GM21825 (cell line): ENCODE data around the gene TP53I13.

ENCODE experiments used
- ATAC-seq: cut with Tn5 transposase; IDR thresholded peaks from one replicate; pipeline ENCODE4 v1.9.1; 2021; ENCODE audit warnings: mild to moderate bottlenecking, moderate library complexity; ENCODE audit not compliant: unreplicated experiment

TP53I13 gene

DNA sequence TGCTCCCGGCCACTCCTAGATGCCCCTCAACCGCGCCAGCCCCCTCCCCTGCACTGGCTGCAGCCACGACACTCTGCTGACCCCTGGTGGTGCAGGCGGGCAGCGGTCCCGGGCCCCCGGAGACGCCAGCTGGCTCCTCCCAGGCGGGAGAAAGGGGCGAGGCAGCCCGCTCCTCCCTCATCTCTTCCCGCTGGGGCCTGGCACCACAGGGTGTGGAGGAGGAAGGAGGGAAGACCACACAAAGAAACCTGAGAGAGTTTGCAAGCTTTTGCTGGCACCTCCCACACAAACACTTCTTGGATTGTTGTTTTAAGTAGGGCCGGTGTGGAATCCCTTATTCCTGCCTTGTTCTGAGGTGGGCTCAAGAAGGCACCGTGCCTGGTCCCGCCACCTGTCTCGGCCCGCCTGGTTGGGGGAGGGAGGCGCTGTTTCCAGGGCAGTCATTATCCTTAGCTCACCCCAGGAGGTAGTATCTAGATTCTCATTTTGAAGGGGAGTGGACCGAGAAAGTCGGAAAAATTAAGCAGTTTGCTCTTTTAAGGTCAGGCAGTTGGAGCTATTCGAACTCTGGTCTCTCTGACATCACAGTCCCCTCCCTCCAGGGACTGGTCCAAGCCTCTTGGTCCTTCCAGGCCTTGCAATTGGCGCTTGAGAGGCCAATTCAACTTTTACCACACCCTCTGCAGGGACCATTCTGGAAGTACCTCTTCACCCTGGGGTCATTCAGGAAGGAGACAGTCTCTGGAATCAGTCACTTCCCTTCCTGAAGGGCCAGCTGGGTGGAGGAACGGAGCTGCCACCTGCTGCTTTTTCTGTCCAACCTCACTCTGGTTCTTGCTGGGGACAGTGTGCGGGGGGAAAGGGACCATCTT lies 23.5 kb downstream of the TP53I13 start:
- ATAC-seq, result no peak

DNA sequence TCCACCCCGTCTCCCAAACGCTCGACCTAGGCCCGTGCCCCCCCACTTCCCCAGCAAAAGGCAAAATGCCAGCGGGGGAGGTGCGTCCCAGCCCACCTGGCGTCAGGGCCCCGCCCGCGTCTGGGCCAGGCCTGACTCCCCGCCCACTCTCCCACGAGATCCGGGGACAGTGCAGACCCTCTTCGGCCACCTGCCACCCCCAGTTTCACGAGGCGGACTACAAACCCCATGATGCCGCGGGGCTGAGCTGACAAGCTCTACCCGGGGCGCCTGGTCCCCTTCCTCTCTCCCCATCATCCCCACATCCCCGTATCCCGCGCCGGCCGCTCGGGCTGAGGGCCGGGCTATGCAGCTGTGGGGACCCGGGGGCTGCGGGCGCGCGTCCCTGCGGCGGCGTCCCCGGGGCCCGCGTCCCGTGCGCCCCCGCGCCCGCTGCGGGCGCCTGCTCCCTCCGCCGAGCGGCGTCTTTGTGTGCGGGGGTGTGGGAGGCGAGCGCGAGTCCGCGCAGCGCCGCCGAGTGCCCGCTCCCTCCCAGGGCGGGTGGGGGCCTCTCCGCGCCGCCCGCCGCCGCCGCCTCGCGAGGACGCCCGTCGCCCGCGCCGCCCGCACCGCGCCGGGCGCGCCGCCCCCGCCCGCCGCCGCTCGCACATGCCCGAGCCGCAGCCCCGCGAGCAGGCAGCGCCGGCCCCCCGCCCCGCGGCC lies 24.5 kb downstream of the TP53I13 start, which contains the start of gene ANKRD13B:
ANKRD13B (plus strand) TSS at position 283 of the 702 bp plus-strand sequence. CDS start 490 bp downstream, outside the sequence.
- ATAC-seq, result no peak

DNA sequence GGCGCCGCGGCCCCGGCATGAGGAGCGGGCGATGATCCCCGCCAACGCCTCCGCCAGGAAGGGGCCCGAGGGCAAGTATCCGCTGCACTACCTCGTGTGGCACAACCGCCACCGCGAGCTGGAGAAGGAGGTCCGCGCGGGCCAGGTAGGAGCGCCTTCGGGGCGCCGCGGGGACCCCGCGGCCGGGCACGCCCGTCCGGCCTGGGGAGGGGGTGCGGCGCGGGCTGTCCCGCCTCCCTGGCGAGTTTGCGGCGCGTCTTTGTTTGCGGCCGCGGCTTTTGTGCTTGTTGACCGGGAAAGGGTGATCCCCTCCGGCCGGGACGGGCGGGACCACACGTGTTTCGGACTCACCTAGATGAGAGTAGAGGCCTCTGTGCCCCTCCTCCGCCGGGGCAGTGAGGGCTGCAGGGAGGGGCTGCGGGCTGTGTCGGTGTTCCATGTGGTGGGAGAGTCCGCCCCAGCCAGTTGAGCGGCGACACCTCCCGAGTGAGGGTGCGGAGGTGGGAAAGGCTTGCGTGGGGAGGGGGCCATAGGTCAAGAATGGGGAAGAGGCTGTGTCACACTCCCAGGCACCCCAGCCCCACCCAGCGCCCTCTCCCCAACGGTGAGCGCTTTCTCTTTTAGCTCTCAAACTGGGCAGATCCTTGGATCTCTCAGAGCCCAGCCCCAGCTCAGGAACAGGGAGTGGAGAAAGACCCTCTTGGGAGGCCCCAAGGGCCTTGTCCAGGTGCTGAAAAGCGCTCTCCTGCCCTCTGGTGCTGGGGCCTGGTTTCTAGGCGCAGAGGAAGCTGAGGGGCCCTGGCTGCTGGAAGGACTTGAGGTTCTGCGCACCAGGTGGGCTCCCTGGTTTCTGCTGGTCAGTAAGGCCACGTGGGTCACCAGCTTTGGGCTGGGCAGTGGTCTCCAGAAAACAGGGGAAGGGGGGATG lies 25.4 kb downstream of the TP53I13 start:
- no peak for ATAC-seq

DNA sequence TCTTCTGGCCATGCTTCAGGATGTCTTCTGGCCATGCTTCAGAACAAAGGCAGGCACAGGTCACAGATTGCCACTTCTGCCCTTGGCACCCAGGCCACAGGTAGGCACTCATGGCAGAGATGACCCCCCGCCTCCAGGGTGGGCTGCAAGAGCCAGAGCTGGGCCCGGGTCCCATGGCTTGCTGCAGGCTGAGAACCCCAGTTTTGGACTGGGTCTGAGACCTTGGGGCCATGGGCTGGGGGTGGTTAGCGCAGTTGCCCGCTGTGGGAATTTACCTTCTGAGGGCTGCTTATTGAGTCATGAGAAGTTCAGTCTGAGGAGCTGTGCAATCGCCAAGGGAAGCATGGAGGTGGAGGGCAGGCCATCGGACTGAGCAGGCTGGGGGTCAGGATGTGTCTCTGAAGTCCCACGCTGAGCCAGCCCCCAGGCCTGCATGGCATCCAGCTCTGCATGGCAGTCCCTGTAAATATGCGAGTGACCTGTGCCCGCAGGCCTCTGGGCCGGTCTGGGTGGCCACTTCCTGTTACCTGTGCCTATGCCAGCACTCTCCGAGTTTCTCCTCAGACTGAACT lies 26.1 kb downstream of the TP53I13 start:
- no peak for ATAC-seq

DNA sequence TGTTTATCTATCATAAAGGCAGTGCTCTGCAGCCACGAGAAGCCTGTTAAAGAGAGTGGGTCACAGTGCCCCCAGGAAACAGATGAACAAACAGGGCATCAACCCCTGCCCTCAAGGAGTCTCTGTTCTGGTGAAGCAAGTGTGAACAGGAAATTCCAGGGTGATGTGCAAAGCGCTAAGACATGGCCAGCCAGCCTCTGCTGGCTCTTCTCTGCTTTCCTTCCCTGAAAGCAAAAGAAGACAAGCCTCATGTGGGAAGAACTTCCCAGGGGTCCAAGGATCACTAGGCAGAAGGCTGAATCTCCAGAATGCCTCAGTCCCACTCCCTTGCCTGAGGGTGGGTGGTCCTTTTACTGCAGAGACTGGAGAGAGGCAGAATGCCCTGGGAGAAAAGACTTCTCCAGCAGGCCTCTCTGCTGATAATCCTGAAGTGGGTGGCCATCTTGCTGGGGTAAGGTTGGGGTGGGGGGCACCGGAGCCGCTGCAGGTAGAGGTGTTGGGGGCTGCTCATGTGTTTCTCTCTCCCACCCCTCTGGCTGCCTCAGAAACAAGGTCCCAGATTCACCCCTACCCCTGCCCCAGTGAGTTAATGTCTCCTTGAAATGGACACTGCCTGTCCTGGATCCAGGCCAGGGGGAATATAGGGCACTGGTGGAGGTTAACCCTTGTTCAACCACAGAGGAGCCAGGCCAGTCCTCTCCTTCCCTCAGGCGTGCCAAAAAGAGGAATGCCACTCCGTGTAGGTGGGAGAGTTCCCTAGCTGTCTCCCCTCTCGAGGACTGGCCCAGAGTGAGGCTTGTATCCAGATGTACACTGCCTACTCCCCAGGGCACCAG lies 26.8 kb downstream of the TP53I13 start:
- ATAC-seq, result no peak

DNA sequence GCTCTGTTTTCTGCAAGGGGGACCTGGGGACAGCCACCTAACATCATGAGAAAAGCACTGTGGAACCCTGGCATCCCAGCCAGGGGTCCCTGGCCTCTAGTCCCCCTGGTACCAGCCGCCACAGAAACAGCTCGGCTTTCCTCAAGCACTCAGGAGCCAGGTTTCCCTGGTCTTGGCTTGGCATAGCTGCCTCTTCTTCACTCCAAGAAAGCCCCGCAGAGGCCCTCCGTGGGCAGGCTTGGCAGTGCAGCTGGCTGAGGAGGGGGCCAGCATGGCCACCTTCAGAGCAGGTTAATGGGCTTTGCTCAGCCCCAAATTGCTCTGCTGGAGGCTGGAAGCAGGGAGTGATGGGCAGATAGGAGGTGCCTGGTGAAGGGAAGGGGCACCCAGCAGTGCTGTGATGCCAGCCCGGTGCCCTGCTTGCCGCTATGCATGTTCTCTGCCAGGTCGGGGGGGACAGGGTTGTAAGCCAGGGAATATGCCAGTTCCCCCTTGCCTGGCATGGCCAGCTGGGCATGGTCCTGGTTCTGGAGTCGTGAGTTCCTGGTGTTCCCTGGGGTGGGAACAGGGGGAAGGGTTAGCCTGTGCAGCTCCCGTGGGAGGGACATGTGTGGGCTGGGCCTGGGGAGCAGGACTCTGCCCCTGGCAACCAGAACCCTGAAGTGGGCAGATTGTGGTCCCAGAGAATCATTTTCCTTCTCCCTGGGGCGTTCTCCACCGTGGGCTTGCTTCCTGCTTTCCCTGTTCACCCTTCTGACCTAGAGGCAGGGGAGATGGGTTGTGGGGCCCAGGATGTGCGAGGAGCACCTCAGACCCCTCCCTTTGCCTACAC lies 27.7 kb downstream of the TP53I13 start:
- no peak for ATAC-seq

DNA sequence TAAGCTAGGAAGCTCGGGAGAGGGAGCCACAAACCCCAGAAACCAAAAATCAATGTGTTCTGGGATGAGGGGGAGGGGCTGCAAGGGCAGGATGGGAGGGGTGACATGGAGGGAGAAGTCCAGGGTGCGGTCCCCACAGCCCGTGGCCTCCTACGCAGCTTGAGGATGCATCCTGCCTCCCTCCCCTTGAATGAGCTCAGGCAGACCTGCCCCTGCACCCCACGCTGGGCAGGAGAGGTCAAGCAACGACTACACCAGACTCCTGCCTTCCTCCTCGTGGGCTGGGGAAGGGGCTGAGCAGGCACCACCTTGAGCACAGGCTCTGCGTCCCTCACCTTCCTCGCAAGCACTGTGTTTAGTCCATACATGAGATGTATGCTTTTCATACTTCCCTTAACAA lies 28.3 kb downstream of the TP53I13 start:
- ATAC-seq, result no peak

DNA sequence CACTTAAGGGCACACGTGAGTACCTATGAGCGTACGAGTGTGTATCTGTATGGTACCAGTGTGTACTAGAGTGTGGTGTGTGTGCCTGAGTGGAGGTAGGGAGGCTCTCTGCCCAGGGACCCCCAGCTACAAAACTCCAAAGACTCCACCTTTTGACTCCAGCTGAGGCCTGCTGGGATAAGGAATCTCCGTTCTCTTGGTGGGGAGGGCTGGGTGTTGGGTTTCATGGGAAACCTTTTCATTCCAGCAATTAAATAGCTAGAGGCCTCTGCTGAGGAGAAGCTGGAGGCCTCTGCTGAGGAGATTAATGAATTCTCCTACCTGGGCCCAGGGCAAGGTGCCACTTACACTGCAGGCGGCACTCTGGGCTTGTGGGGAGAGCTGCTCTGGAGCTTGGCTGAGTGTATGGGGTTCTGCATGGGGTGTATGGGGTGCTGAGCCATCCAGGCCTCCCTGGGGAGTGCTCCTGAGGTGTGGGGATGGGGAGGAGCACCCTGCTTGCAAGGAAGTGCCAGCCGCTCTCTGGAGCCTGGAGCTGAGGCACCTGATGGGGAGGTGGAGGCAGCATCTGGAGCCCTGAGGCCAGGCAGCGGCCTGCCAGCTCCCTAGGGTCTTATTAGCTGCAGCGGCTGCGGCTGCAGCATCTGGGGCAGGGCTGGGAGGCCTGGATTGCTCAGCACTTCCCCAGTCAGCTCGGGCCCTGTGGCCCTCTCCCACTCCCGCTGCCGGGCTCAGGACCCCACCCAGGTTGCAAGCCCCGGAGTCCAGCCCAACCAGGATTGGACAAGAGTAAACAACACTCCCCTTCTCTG lies 29.1 kb downstream of the TP53I13 start:
- no peak for ATAC-seq

DNA sequence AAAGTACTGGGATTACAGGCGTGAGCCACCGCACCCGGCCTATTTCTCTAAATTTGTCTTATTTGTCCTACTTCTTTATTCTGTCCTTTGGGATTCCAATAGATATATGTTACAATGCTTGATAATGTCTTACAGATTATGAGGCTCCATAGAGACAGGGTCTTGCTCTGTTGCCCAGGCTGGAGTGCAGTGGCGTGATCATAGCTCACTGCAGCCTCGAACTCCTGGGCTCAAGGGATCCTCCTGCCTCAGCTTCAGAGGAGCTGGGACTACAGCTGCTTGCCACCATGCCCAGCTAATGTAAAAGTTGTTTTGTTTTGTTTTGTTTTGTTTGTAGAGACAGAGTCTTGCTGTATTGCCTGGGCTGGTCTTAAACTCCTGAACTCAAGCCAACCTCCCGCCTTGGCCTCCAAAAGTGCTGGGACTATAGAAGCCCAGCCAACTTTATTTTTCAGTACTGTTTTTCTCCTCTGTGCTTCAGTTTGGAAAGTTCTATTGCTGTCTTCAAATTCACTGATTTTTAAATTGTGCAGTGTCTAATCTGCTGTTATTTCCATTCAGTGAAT lies 34.7 kb downstream of the TP53I13 start:
- ATAC-seq, result no peak

DNA sequence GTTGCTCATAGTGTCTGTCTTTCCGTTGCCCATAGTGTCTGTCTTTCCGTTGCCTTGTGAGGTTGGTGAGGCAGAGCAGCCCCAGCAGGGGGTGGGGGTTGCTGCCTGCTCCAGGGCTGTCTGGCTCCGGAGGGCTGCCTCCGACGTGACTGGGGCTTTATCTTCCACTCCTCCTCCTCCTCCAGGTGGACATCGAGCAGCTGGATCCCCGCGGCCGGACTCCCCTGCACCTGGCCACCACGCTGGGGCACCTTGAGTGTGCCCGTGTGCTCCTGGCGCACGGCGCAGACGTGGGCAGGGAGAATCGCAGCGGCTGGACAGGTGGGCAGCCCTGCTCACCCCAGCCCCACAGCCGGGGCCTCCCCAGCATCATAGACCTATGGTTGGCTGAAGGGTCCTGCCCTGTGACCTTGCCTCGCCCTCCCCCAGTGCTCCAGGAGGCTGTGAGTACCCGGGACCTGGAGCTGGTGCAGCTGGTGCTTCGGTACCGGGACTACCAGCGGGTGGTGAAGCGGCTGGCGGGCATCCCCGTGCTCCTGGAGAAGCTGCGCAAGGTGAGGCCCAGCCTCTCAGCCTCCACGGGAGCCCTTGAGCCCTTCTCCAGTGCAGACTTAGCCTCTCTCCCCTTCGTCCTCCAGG lies 39.2 kb downstream of the TP53I13 start:
- no peak for ATAC-seq

DNA sequence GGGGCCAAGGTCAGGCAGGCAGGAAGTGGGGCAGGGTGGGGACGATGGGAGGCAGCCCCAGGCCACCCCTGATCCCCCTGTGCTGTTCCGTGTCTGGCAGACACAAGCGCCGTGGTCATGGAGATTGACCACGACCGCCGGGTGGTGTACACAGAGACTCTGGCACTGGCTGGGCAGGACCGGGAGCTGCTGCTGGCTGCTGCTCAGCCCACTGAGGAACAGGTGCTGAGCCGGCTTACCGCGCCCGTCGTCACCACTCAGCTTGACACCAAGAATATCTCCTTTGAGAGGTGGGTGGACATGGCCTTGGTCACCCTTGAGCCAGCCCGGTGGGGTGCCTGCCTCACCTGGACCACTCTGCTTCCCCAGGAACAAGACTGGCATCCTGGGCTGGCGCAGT lies 40.5 kb downstream of the TP53I13 start:
- no peak for ATAC-seq

DNA sequence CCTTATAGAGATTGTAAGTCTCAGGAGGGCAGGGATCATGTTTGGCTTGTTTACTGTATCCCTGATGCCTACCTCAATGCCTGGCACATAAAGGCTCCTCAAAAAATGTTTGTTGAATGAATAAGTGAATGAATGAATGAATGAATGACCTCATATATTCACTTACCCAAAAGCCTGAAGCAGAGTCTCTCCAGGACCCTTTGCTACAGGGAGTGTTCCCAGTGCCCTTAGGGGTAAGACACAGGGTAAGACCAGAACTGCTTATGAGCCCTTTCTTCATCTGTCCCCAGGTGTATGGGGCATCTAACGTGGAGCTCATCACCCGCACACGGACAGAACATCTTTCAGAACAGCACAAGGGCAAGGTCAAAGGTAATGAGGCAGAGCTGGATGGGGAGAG lies 41.9 kb downstream of the TP53I13 start:
- no peak for ATAC-seq

DNA sequence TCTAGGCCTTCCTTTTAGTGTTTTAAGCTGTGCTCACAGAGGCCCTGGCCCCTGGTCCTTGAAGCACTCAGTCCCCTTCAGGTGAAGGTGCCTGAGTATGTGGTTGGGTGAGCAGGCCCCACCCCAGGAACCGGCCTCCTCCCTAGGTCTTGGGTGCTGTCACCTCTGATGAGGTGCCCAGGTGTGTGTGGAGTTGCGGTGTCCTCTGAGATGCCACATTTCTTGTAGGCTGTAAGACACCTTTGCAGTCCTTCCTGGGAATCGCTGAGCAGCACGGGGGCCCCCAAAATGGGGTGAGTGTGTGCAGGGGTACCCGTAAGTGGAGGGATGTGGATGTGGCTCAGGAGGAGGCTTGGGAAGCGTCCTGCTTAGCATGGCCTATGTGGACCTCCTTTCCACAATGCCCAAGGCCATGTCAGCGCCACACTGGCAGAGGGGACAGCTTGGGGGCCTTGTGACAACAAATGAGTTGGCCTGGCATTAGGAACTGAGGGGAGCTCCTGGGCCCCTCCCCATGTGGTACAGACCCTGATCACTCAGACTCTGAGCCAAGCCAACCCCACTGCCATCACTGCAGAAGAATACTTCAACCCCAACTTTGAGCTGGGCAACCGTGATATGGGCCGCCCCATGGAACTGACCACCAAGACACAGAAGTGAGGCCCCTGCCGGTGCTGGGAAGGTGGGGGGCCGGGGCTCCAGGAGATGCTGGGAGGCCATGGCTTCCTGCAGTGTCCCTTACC lies 43.0 kb downstream of the TP53I13 start:
- no peak for ATAC-seq

DNA sequence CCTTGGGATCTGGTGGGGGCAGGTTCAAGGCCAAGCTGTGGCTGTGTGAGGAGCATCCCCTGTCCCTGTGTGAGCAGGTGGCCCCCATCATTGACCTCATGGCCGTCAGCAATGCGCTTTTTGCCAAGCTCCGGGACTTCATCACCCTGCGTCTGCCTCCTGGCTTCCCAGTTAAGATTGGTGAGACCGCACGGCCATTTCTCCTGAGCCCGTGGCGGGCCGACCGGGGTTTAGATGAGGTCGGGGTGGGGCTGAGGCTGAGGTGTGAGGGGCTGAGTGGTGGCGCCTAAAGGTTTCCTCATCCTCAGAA lies 43.5 kb downstream of the TP53I13 start:
- no peak for ATAC-seq

DNA sequence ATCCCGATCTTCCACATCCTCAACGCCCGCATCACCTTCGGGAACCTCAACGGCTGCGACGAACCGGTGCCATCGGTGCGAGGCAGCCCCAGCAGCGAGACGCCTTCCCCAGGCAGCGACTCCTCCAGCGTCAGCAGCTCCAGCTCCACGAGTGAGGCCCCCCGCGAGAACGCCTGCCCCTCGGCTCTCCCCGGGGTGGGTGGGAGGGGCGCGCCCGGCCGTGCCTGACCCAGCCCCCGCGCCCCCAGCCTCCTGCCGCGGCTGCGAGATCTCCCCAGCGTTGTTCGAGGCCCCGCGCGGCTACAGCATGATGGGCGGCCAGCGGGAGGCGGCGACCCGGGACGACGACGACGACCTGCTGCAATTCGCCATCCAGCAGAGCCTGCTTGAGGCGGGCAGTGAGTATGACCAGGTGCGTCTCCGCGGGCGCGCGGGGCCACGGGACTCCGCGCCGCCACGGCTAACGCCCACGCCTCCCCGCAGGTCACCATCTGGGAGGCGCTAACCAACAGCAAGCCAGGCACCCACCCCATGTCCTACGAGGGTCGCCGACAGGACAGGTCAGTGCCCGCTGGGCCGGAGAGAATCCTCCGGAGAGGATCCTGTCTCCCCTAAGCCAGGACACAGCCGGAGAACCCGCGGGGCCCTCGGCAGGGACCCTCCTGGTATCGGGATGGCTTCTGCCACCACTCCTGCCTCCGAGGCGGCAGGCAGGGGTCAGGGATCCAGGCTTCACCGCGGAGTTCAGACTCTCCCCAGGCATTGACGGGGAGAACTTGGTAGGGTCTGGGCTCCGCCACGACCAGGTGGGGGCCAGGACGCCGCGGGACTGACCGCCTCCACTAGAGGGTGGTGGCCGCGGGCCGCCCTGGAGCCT lies 44.1 kb downstream of the TP53I13 start:
- no peak for ATAC-seq

DNA sequence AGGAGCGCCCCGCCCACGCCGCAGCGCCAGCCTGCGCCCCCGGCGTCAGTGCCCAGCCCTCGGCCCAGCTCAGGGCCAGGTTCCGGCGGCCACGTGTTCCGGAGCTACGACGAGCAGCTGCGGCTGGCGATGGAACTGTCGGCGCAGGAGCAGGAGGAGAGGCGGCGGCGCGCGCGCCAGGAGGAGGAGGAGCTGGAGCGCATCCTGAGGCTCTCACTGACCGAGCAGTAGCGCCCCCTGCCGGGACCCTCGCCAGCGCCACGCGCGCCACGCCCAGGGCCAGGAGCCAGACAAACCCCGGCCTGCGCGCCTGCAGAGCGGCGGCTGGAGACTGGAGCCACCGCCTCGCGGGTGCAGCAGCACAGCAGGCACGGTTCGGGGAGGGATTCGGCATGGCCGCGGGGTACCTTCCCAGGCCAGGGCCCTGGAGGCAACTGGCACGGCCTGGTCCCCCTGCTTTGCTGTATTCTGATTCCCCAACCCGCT lies 44.9 kb downstream of the TP53I13 start:
- ATAC-seq, result no peak
